A549 (cell line): ENCODE data around the gene GRK4. TPM values are rescaled to one million over a fixed set of nuclear protein-coding genes. Genes with fewer than 3 reads are reported as not detected.
A peak's percentile ranks its signal among the peaks of the same experiment; 100 is the strongest.
"Not testable (repeated sequence)": the region's sequence is repeated elsewhere in the genome, so short reads cannot be mapped to it uniquely, and the experiment has no call there.

Experiments used
- ATAC-seq, 2 experiments: fragments of 200-7000 bp in 1 of 2; fragments of >200 bp in 1 of 2; cut with Nextera tagmentation in 1 of 2; cut with Tn5 transposase in 1 of 2; 3 replicates each; pipeline versions ENCODE4 v1.8.0 to v1.9.1; 2018 to 2020; ENCODE audit warnings: mild to moderate bottlenecking in 1 of 2, moderate library complexity in 1 of 2
- CTCF ChIA-PET: fragments of 300-600 bp; sonication (Branson Sonifier 250); formaldehyde crosslinking; extraction: SDS; loops from one replicate; lab custom pipeline; 2021; ENCODE audit warnings: antibody characterized with exemption, inconsistent platforms; lab: Yijun Ruan, JAX
- POLR2A ChIA-PET: fragments of 350-600 bp; formaldehyde crosslinking; extraction: SDS; loops from one replicate; lab custom pipeline; 2021; ENCODE audit warnings: antibody characterized with exemption, inconsistent platforms; lab: Yijun Ruan, JAX
- DNase-seq, 2 experiments: peaks; one replicate each; pipeline versions ENCODE4 v3.0.0 to v3.0.0-alpha.2; 2011 to 2016; ENCODE audit warnings: low read depth in 1 of 2, low spot score in 1 of 2
- FAIRE-seq: peaks from 2 replicates; lab custom pipeline; 2011; peaks lifted over from hg19 to GRCh38; lab: Jason Lieb, UNC
- H3K27ac ChIP-seq, 2 experiments: fragments of >200 bp; sonication (Bioruptor Twin); formaldehyde crosslinking; 3 replicates each; pipeline ENCODE4 v1.5.1; 2016 to 2017
- H3K4me1 ChIP-seq: fragments of >200 bp; sonication (Bioruptor Twin); formaldehyde crosslinking; 3 replicates; pipeline ENCODE4 v1.6.1; 2016
- H3K4me2 ChIP-seq: fragments of >200 bp; sonication (Bioruptor Twin); formaldehyde crosslinking; 3 replicates; pipeline ENCODE4 v1.6.1; 2016
- H3K4me3 ChIP-seq: fragments of >200 bp; sonication (Bioruptor Twin); formaldehyde crosslinking; 3 replicates; pipeline ENCODE4 v1.5.1; 2016
- H3K9me3 ChIP-seq: fragments of >200 bp; sonication (Bioruptor Twin); formaldehyde crosslinking; 3 replicates; pipeline ENCODE4 v1.6.1; 2016
- CBX8 ChIP-seq: fragments of 200-600 bp; sonication (generic); IDR thresholded peaks from 2 replicates; pipeline ENCODE4 v1.6.1; 2016
- CEBPB ChIP-seq, 2 experiments: fragments of >200 bp in 1 of 2; sonication (Bioruptor Twin) in 1 of 2; formaldehyde crosslinking in 1 of 2; IDR thresholded peaks; 2 replicates each; pipeline ENCODE4 v1.6.1; 2012 to 2016
- CHD4 ChIP-seq: fragments of 200-600 bp; sonication (generic); IDR thresholded peaks from 2 replicates; pipeline ENCODE4 v1.6.1; 2016; ENCODE audit warnings: antibody characterized with exemption, mild to moderate bottlenecking, borderline replicate concordance
- EHMT2 ChIP-seq: fragments of 200-600 bp; sonication (generic); IDR thresholded peaks from 2 replicates; pipeline ENCODE4 v1.6.1; 2016; ENCODE audit warnings: antibody characterized with exemption, low read depth, mild to moderate bottlenecking, moderate library complexity
- EP300 ChIP-seq, 2 experiments: fragments of >200 bp; sonication (Bioruptor Twin); formaldehyde crosslinking; IDR thresholded peaks; 2 replicates in 1 of 2; 3 replicates in 1 of 2; pipeline ENCODE4 v1.6.1; 2016 to 2017
- FOSB ChIP-seq: fragments of 250-450 bp; sonication (Bioruptor Pico); IDR thresholded peaks from 2 replicates; pipeline ENCODE4 v1.5.0; 2020; ENCODE audit warnings: mild to moderate bottlenecking, moderate library complexity
- FOSL2 ChIP-seq, 2 experiments: fragments of 450-650 bp in 1 of 2; fragments of >200 bp in 1 of 2; sonication (Bioruptor Twin) in 1 of 2; formaldehyde crosslinking; IDR thresholded peaks; 2 replicates each; pipeline versions ENCODE4 v1.5.0 to v1.6.1; 2016 to 2020; ENCODE audit warnings: mild to moderate bottlenecking in 1 of 2, moderate library complexity in 1 of 2
- FOXS1 ChIP-seq: fragments of 250-450 bp; sonication (Bioruptor Pico); IDR thresholded peaks from 2 replicates; pipeline ENCODE4 v1.5.0; 2020; ENCODE audit warnings: mild to moderate bottlenecking, moderate library complexity
- HEYL ChIP-seq: fragments of 250-450 bp; sonication (Bioruptor Pico); IDR thresholded peaks from 2 replicates; pipeline ENCODE4 v1.8.0; 2021; ENCODE audit warnings: mild to moderate bottlenecking, moderate library complexity
- HOXB5 ChIP-seq: fragments of 250-450 bp; sonication (Bioruptor Pico); IDR thresholded peaks from 2 replicates; pipeline ENCODE4 v1.5.0; 2020; ENCODE audit warnings: mild to moderate bottlenecking, moderate library complexity
- MAFK ChIP-seq: fragments of 450-650 bp; IDR thresholded peaks from 2 replicates; pipeline ENCODE4 v1.6.1; 2014; ENCODE audit not compliant: partially characterized antibody
- MYC ChIP-seq: IDR thresholded peaks from 2 replicates; pipeline ENCODE4 v1.6.1; 2012; ENCODE audit warnings: mild to moderate bottlenecking, inconsistent platforms, low read length, improper control_type of control experiment, borderline replicate concordance
- PHF8 ChIP-seq: fragments of 200-600 bp; sonication (generic); IDR thresholded peaks from 2 replicates; pipeline ENCODE4 v1.6.1; 2016; ENCODE audit warnings: low read depth, mild to moderate bottlenecking, antibody characterized with exemption, moderate library complexity, borderline replicate concordance
- POLR2A ChIP-seq: IDR thresholded peaks from 2 replicates; pipeline ENCODE4 v1.6.1; 2012; ENCODE audit warnings: mild to moderate bottlenecking, low read length
- POLR2AphosphoS2 ChIP-seq: conservative IDR thresholded peaks from 2 replicates; pipeline ENCODE4 v1.6.1; 2012; ENCODE audit warnings: low read length, improper control_type of control experiment, inconsistent platforms
- RAD21 ChIP-seq, 2 experiments: fragments of >200 bp in 1 of 2; sonication (Bioruptor Twin) in 1 of 2; formaldehyde crosslinking in 1 of 2; IDR thresholded peaks in 1 of 2; conservative IDR thresholded peaks in 1 of 2; 2 replicates in 1 of 2; 3 replicates in 1 of 2; pipeline ENCODE4 v1.6.1; 2012 to 2018; ENCODE audit warnings: inconsistent platforms in 1 of 2
- RARB ChIP-seq: fragments of 250-450 bp; sonication (Bioruptor Pico); IDR thresholded peaks from 2 replicates; pipeline ENCODE4 v1.8.0; 2021; ENCODE audit warnings: mild to moderate bottlenecking, moderate library complexity
- RFX5 ChIP-seq: fragments of 450-650 bp; IDR thresholded peaks from 2 replicates; pipeline ENCODE4 v1.7.1; 2014; ENCODE audit warnings: antibody characterized with exemption, mild to moderate bottlenecking, moderate library complexity
- SREBF2 ChIP-seq: fragments of 450-650 bp; IDR thresholded peaks from 2 replicates; pipeline ENCODE4 v1.6.1; 2014; ENCODE audit warnings: mild to moderate bottlenecking, moderate library complexity
- ZSCAN20 ChIP-seq: fragments of 250-450 bp; sonication (Bioruptor Pico); IDR thresholded peaks from 2 replicates; pipeline ENCODE4 v1.8.0; 2022; ENCODE audit warnings: mild to moderate bottlenecking, moderate library complexity
- WGBS: methylation state at CpG from one replicate; pipeline ENCODE4 v1.1.6; 2017; ENCODE audit errors: missing lambda C conversion rate; 5-methylcytosine and 5-hydroxymethylcytosine counted together
- polyA plus RNA-seq, 4 experiments: library from polyadenylated mRNA; depleted of rRNA in 3 of 4; stranded (reverse); fragments of >200 nt; fragmentation: RNase III in 1 of 4; extraction: RNeasy Plus Mini Kit Qiagen cat#74134 plus additional on column Dnase treatment in 1 of 4; gene quantifications; 2 replicates in 3 of 4; 3 replicates in 1 of 4; pipeline ENCODE4 v1.2.3, GENCODE V29; 2011 to 2017
- TF ChIP-seq, protein P1 (sequence below): fragments of 250-450 bp; sonication (Bioruptor Pico); IDR thresholded peaks from 2 replicates; pipeline ENCODE4 v1.5.0; 2021; ENCODE audit warnings: mild to moderate bottlenecking, moderate library complexity, borderline replicate concordance
- TF ChIP-seq, protein P2 (sequence below): IDR thresholded peaks from 2 replicates; pipeline ENCODE4 v1.6.1; 2012
- TF ChIP-seq, protein P3 (sequence below): fragments of >200 bp; sonication (Bioruptor Twin); formaldehyde crosslinking; IDR thresholded peaks from 2 replicates; pipeline ENCODE4 v1.6.1; 2016
- TF ChIP-seq, protein P4 (sequence below): fragments of 250-450 bp; sonication (Bioruptor Pico); IDR thresholded peaks from 2 replicates; pipeline ENCODE4 v1.5.0; 2020; ENCODE audit warnings: low read depth, mild to moderate bottlenecking, moderate library complexity
- TF ChIP-seq, protein P5 (sequence below): fragments of >200 bp; sonication (Bioruptor Twin); formaldehyde crosslinking; IDR thresholded peaks from 3 replicates; pipeline ENCODE4 v1.6.1; 2016

The GRK4 gene
- polyA plus RNA-seq, 2 of the 4 experiments (the other 2 are of a cell fraction) = 0.76 to 0.96 TPM

DNA sequence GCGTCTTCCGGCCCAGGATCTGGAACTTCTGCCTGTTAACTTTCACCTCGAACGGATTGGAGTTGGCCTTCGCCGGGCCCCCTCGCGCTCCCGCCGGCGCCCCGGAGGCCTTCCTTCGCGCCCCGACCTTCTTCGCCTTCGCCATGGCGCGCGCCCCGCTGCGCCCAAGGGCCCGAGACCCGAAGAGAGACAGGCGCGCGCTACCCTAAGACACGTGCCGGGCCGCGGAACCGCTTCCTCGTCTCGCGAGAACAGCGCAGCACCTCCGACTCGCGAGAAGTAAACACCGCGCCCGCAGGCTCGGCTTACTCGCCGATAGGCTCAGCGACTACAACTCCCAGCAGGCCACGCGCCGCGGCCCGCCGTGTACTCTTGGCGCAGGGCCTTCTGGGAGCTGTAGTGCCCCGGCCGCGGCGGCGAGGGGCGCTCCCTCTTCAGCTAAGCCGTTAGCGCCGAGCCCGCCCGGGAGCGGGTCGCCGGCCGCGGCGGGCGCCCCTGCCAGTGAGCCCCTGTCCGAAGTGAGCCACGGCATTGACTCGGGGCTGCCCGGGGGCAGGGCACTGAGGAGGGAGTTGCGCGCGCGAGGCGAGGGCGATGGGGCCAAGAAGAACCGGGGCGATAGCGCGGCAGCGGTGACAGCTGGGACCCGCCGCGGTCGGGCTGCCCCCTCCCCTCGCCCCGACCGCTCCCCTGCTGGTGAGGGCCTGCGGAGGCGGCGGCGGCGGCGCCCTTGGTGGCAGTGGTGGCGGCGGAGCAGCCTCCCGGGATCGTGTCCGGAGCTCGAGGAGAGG, at the start of gene GRK4, which contains the start of gene NOP14 (continued):
- peak; percentile 85; the same call in 1 of the 2 replicates for TF ChIP-seq PHF8
- TF ChIP-seq, protein P1, sequence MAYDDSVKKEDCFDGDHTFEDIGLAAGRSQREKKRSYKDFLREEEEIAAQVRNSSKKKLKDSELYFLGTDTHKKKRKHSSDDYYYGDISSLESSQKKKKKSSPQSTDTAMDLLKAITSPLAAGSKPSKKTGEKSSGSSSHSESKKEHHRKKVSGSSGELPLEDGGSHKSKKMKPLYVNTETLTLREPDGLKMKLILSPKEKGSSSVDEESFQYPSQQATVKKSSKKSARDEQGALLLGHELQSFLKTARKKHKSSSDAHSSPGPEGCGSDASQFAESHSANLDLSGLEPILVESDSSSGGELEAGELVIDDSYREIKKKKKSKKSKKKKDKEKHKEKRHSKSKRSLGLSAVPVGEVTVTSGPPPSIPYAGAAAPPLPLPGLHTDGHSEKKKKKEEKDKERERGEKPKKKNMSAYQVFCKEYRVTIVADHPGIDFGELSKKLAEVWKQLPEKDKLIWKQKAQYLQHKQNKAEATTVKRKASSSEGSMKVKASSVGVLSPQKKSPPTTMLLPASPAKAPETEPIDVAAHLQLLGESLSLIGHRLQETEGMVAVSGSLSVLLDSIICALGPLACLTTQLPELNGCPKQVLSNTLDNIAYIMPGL (CRISPR knock-in tag) = no peak
- TF ChIP-seq RFX5 = no peak
- TF ChIP-seq CEBPB (IDR thresholded peaks at IDR 0.05) = no peak

DNA sequence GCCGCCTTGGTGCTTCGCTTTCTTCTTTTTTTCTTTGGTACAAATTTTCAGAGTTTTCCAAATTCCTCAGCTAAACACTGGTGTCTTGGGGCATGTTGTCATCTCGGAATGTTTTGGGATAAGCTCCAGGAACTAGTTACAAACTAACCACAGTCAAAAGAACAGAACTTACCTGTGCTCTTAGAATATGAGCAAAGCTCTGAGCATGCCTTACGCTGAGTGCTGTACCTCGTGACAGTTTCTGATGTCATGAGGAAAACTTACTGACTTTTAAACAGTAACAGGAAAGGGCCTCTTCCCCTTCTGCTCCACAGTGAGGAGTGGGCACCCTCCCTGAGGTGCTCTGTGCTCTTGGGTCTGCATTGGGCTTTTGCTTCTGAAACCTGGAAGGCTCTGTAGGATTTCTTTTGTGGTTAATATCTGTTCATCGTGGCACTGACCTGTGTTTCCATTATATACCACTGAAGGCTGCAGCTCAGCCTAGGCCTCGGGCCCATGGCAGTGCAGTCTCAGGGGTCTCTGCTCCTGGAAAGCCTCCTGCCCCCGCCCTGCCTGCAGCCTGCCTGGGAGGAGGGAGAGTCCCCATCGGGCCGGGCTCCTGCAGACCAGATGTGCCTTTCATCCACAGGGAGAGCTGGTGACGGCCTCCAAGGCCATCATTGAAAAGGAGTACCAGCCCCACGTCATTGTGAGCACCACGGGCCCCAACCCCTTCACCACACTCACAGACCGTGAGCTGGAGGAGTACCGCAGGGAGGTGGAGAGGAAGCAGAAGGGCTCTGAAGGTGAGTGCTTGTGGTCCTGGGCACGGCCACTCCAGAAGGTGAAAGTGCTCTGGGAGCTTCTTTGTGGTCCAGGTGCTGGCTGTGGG, 48.9 kb upstream of the GRK4 start:
- POLR2A ChIA-PET = no interaction called here
- no peak overlapping the region for H3K4me3 ChIP-seq
- no peaks in the 10 kb centered on the region for H3K9me3 ChIP-seq
- FAIRE-seq (no peak), ATAC-seq (no peak)
- H3K4me1 ChIP-seq = no peaks in the 10 kb centered on the region
- 93% methylated on average over 10 of the region's 16 CpGs for WGBS
- TF ChIP-seq, protein P2, sequence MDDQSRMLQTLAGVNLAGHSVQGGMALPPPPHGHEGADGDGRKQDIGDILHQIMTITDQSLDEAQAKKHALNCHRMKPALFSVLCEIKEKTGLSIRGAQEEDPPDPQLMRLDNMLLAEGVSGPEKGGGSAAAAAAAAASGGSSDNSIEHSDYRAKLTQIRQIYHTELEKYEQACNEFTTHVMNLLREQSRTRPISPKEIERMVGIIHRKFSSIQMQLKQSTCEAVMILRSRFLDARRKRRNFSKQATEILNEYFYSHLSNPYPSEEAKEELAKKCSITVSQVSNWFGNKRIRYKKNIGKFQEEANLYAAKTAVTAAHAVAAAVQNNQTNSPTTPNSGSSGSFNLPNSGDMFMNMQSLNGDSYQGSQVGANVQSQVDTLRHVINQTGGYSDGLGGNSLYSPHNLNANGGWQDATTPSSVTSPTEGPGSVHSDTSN = no peak
- TF ChIP-seq MAFK = no peak
- TF ChIP-seq SREBF2 = no peak
- TF ChIP-seq MYC = no peak
- TF ChIP-seq EP300 (IDR thresholded peaks at IDR 0.05) = no peak
- TF ChIP-seq, protein P3, sequence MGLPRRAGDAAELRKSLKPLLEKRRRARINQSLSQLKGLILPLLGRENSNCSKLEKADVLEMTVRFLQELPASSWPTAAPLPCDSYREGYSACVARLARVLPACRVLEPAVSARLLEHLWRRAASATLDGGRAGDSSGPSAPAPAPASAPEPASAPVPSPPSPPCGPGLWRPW = no peak
- TF ChIP-seq FOSB = no peak
- no peak for TF ChIP-seq ZSCAN20 (CRISPR knock-in tag)
- TF ChIP-seq HOXB5 (CRISPR knock-in tag) = no peak
- TF ChIP-seq, protein P4, sequence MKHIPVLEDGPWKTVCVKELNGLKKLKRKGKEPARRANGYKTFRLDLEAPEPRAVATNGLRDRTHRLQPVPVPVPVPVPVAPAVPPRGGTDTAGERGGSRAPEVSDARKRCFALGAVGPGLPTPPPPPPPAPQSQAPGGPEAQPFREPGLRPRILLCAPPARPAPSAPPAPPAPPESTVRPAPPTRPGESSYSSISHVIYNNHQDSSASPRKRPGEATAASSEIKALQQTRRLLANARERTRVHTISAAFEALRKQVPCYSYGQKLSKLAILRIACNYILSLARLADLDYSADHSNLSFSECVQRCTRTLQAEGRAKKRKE = no peak
- TF ChIP-seq, all 56 proteins: peak for 0
- no peak overlapping the region for H3K4me2 ChIP-seq
- no peak overlapping the region for H3K27ac ChIP-seq
- CTCF ChIA-PET = interaction anchor here (0.8 to 2.3 kb wide), 2 partner anchors 150 to 194 kb away, joined by 3 to 7 read pairs; no protein-coding TSS in a partner anchor
- DNase-seq = no peak

DNA sequence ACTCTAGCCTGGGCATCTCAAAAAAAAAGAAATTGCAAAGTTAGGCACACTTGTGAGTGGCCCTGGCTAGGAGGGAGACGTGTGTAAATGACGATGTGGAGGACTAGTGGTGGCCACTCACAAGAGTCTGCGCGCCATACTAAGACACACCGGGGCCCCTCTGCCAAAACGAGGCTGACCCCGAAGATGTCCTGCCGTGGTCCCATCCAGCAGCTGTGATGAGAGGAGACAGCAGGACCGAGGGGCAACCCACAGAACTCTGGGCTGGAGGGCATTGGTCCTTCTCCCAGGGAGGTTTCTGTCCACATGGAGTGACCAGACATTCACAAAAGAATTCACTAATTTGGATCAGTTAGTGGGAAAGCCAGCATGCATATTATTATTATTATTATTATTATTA, 47.6 kb upstream of the GRK4 start:
- Histone ChIP-seq H3K4me2 (no peak overlapping the region), H3K4me3 (no peak overlapping the region), H3K4me1 (no peaks in the 10 kb centered on the region), H3K9me3 (no peaks in the 10 kb centered on the region), H3K27ac (no peak overlapping the region)
- POLR2A ChIA-PET = no interaction called here
- TF ChIP-seq FOXS1 (CRISPR knock-in tag) (no peak), MAFK (no peak), CBX8 (no peak), POLR2AphosphoS2 (no peak), HEYL (no peak), FOSL2 (IDR thresholded peaks at IDR 0.05) (no peak), FOSL2 (CRISPR knock-in tag; IDR thresholded peaks at IDR 0.05) (no peak), RARB (CRISPR knock-in tag) (no peak), EP300 (IDR thresholded peaks at IDR 0.05) (no peak), POLR2A (no peak), EHMT2 (no peak), PHF8 (no peak), RAD21 (conservative IDR thresholded peaks at IDR 0.05 in 1 of 2, IDR thresholded peaks at IDR 0.05 in 1 of 2) (no peak), CHD4 (no peak), CEBPB (IDR thresholded peaks at IDR 0.05) (no peak)
- TF ChIP-seq, protein P5, sequence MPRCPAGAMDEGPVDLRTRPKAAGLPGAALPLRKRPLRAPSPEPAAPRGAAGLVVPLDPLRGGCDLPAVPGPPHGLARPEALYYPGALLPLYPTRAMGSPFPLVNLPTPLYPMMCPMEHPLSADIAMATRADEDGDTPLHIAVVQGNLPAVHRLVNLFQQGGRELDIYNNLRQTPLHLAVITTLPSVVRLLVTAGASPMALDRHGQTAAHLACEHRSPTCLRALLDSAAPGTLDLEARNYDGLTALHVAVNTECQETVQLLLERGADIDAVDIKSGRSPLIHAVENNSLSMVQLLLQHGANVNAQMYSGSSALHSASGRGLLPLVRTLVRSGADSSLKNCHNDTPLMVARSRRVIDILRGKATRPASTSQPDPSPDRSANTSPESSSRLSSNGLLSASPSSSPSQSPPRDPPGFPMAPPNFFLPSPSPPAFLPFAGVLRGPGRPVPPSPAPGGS = no peak
- no peak for FAIRE-seq
- 86% methylated on average over 9 of the region's 9 CpGs for WGBS
- CTCF ChIA-PET = no interaction called here
- no peak for ATAC-seq
- no peak for DNase-seq

DNA sequence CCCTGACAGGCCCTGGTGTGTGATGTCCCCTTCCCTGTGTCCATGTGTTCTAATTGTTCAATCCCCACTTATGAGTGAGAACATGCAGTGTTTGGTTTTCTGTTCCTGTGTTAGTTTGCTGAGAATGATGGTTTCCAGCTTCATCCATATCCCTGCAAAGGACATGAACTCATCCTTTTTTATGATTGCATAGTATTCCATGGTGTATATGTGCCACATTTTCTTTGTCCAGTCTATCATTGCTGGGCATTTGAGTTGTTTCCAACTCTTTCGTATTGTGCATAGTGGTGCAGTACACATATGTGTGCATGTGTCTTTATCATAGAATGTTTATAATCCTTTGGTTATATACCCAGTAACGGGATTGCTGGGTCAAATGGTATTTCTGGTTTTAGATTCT, 46.7 kb upstream of the GRK4 start:
- ATAC-seq, FAIRE-seq, POLR2A ChIA-PET, H3K27ac ChIP-seq, H3K4me2 ChIP-seq, H3K4me3 ChIP-seq, CTCF ChIA-PET, H3K4me1 ChIP-seq, DNase-seq, H3K9me3 ChIP-seq: not testable (repeated sequence)
- 93% methylated on average over 2 of the region's 2 CpGs for WGBS
